PFSK-1 (cell line): Measurements from ENCODE around the gene EGFL7.

Experiments used
- FOXP2 ChIP-seq: optimal IDR thresholded peaks from 2 replicates; pipeline ENCODE3; 2011; ENCODE audit warnings: borderline replicate concordance, control low read depth, inconsistent platforms; ENCODE audit not compliant: insufficient read depth; ENCODE audit errors: extremely low read length, extremely low read depth
- POLR2AphosphoS5 ChIP-seq: IDR thresholded peaks from 2 replicates; pipeline ENCODE4 v1.6.1; 2012; ENCODE audit warnings: low read depth, mild to moderate bottlenecking, control low read depth, low read length, moderate library complexity
- SIN3A ChIP-seq: IDR thresholded peaks from 2 replicates; pipeline ENCODE4 v1.6.1; 2012; ENCODE audit warnings: mild to moderate bottlenecking, low read length, moderate library complexity, borderline replicate concordance; ENCODE audit not compliant: insufficient read depth
- TAF1 ChIP-seq: IDR thresholded peaks from 2 replicates; pipeline ENCODE4 v1.6.1; 2012; ENCODE audit warnings: low read length, control low read depth, borderline replicate concordance; ENCODE audit not compliant: insufficient read depth
- TF ChIP-seq, protein P1 (sequence below), 2 experiments: IDR thresholded peaks; 2 replicates each; pipeline versions ENCODE4 v1.6.1 to v1.8.0; 2011 to 2012; ENCODE audit warnings: low read depth in 2 of 2, low read length in 2 of 2, control low read depth in 1 of 2, inconsistent platforms in 1 of 2, mild to moderate bottlenecking in 1 of 2, moderate library complexity in 1 of 2; ENCODE audit not compliant: insufficient read depth in 1 of 2

Gene EGFL7

DNA sequence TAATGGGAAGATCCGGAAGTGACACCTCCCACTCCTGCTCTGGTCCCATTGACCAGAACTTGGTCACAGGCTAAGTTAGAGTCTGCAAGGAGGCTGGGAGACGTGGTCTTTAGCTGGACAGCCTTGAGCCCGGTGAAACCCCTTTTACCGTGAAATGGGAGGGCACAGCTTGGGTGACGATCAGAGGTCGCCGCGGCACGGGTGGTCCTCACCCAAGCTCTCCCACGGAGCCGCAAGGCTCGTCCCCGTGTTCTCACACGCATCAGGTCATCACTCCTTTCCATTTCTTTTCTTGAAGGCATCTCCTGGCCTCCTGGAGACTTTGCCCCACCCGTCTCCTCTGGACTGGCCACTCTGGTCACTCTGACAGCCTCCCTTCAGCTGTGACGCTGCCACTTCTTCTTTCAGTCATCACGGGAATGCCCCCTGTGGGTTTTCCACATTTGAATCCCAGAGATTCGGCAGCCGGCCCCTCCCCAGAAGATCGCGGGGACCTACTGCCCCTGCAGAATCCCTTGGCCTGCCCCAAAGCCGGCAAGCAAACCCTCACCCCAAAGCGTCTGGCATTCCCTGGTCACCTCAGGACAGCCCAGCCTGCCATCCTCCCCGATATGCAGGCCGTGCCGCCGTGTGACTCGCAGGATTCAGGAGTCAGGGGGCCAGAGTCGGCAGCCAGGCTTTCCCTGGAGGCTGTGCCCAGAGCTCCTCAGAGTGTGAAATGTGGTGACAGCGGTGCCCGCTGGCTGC, 18.9 kb upstream of the EGFL7 start:
- TF ChIP-seq, protein P1, sequence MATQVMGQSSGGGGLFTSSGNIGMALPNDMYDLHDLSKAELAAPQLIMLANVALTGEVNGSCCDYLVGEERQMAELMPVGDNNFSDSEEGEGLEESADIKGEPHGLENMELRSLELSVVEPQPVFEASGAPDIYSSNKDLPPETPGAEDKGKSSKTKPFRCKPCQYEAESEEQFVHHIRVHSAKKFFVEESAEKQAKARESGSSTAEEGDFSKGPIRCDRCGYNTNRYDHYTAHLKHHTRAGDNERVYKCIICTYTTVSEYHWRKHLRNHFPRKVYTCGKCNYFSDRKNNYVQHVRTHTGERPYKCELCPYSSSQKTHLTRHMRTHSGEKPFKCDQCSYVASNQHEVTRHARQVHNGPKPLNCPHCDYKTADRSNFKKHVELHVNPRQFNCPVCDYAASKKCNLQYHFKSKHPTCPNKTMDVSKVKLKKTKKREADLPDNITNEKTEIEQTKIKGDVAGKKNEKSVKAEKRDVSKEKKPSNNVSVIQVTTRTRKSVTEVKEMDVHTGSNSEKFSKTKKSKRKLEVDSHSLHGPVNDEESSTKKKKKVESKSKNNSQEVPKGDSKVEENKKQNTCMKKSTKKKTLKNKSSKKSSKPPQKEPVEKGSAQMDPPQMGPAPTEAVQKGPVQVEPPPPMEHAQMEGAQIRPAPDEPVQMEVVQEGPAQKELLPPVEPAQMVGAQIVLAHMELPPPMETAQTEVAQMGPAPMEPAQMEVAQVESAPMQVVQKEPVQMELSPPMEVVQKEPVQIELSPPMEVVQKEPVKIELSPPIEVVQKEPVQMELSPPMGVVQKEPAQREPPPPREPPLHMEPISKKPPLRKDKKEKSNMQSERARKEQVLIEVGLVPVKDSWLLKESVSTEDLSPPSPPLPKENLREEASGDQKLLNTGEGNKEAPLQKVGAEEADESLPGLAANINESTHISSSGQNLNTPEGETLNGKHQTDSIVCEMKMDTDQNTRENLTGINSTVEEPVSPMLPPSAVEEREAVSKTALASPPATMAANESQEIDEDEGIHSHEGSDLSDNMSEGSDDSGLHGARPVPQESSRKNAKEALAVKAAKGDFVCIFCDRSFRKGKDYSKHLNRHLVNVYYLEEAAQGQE (IDR thresholded peaks at IDR 0.05; ENCODE audit: insufficient read depth in 1 of 2, low read depth in 2 of 2, low read length in 2 of 2) = no peak
- no peak for TF ChIP-seq POLR2AphosphoS5
- no peak for TF ChIP-seq TAF1
- no peak for TF ChIP-seq FOXP2
- no peak for TF ChIP-seq SIN3A

DNA sequence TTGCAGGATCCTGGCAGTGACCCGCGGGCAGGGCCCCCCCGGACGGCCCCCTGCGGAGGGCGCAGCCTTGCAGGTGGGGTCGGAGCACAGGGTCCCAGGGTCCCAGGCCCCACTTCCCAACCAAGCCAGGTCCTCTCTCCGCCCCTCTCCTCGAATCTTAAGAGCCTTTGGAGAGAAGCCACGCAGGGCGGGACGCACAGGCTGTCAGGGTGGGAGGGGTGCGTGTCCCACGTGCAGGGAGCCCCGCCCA, 18.4 kb upstream of the EGFL7 start:
- TF ChIP-seq TAF1 (no peak), SIN3A (no peak), POLR2AphosphoS5 (no peak), FOXP2 (no peak)
- TF ChIP-seq, protein P1 (IDR thresholded peaks at IDR 0.05; ENCODE audit: insufficient read depth in 1 of 2, low read depth in 2 of 2, low read length in 2 of 2) = no peak

DNA sequence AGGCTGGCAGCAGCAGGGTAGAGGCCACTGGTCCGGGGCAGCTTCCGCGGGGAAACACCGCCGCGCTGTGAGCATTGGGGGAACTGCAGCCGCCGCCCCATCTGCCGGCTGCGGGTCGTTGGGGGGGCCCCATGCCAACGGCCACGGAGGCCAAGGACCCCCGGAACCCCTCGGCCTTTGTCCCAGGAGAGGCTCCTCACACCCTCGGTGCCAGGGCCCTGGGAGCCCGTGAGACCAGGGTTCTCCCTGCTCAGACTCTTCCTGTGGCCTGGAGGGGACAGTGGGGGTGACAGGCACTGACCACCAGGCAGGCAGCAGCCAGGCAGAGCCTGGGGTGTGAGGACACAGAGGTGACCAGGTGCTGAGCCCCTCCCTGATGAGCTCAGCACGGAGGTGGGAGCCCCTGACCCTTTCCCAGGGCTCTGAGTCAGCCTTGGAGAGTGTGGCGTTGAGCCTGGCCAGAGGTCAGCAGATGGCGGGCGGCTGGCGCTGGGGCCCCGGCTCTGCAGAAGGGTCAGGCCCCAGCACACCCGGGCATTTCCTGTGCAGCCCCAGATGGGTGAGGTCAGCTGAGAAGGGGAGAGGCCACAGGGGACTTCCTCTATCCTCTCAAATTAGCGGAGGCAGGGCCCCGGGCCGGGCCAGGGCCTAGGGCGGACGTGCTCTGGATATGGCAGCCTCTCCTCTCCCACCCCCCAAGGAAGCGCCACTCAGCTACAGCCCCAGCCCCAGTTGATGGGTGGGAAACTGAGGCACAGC, 17.9 kb upstream of the EGFL7 start:
- no peak for TF ChIP-seq POLR2AphosphoS5
- TF ChIP-seq, protein P1 (IDR thresholded peaks at IDR 0.05; ENCODE audit: insufficient read depth in 1 of 2, low read depth in 2 of 2, low read length in 2 of 2) = no peak
- no peak for TF ChIP-seq SIN3A
- TF ChIP-seq TAF1 = no peak
- no peak for TF ChIP-seq FOXP2

DNA sequence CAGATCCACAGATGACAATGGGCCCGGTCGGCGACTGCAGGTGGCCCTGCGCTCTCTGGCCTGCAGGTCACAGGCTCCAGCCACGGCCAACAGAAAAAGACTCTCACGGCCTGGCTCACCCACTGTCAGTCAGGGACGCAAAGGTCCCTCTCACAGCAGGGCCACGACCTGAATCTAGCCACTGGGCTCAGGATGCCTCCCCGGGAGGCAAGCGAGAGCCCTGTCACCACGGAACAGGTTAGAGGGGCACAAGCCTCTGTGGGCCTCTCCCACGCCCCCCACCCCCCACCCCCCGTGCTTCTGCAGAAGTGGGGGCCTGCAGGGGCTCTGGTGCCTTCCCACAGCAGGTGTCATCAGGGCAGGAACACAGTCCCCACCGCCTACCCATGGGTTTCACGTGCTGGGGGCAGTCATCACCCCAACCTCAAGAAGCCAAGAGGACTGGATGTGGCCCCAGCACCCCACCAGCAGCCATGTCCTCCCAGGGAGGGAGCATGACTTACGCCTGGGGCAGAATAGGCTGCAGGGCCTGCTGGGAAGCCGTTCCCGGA, 17.3 kb upstream of the EGFL7 start:
- TF ChIP-seq TAF1 = no peak
- TF ChIP-seq POLR2AphosphoS5 = no peak
- no peak for TF ChIP-seq FOXP2
- TF ChIP-seq, protein P1 (IDR thresholded peaks at IDR 0.05; ENCODE audit: insufficient read depth in 1 of 2, low read depth in 2 of 2, low read length in 2 of 2) = no peak
- TF ChIP-seq SIN3A = no peak
